SKM-1 (cell line): Measurements from ENCODE around the gene PTGER3.
"Not testable (repeated sequence)": the region's sequence is repeated elsewhere in the genome, so short reads cannot be mapped to it uniquely, and the experiment has no call there.

Experiments
- DNase-seq: peaks from one replicate; lab custom pipeline; 2025; ENCODE audit not compliant: unreplicated experiment; lab: John Stamatoyannopoulos, UW

PTGER3 gene

GRCh38 chr1:70961374-70961975, 86.1 kb downstream of the PTGER3 start:
- DNase-seq = no peak

GRCh38 chr1:70948396-70949017, 99.1 kb downstream of the PTGER3 start:
- DNase-seq = no peak

- DNase-seq = no peak
Measured at GRCh38 chr1:70947835-70948234, 99.8 kb downstream of the PTGER3 start.

- DNase-seq = no peak
Measured at GRCh38 chr1:70945676-70946075, 101.9 kb downstream of the PTGER3 start.

GRCh38 chr1:70945251-70945650, 102.4 kb downstream of the PTGER3 start:
- DNase-seq = no peak

- no peak for DNase-seq
Measured at GRCh38 chr1:70941563-70941962, 106.1 kb downstream of the PTGER3 start.

- DNase-seq = not testable (repeated sequence)
Measured at GRCh38 chr1:70940398-70940797, 107.2 kb downstream of the PTGER3 start.

GRCh38 chr1:70934194-70934961, 113.2 kb downstream of the PTGER3 start:
- DNase-seq = no peak

- no peak for DNase-seq
Measured at GRCh38 chr1:70930062-70930461, 117.6 kb downstream of the PTGER3 start.

- DNase-seq = no peak
Measured at GRCh38 chr1:70922196-70922595, 125.4 kb downstream of the PTGER3 start.
